Measurements from ENCODE around the gene VPS18. TPM values are rescaled to one million over a fixed set of nuclear protein-coding genes. Genes with fewer than 3 reads are reported as not detected.

Gene VPS18
- total RNA-seq, 1 experiment from 2014 or later, result 16.9 TPM

- TF ChIP-seq EGR1 (IDR thresholded peaks at IDR 0.05; ENCODE audit: low read depth), result no peak
- TF ChIP-seq CEBPB (IDR thresholded peaks at IDR 0.05; ENCODE audit: low read depth), result no peak
Measured at GRCh38 chr15:40893019-40893670, 1.1 kb upstream of the VPS18 start (continued).

GRCh38 chr15:40894681-40895448, 615 bp downstream of the VPS18 start:
- ATAC-seq, result peak; percentile 68
- H3K27ac ChIP-seq (ENCODE audit: low read depth, low read length), result peak overlapping the region; percentile 73
- H3K9me2 ChIP-seq (ENCODE audit: insufficient read depth), result no peaks in the 10 kb centered on the region
- ChIA-PET CTCF (interaction anchor here (0.7 to 5.4 kb wide), 41 partner anchors 8 to 1209 kb away, joined by 3 to 166 read pairs (median 4); partner anchors contain the start of genes DLL4, GCHFR, NUSAP1 and OIP5), RAD21 (ENCODE audit: low non-redundant PET in 1 of 2, low total read pairs in 2 of 2, uncharacterized antibody in 2 of 2, unreplicated experiment in 2 of 2) (interaction anchor here (0.5 to 2.4 kb wide), 7 partner anchors 11 to 305 kb away, joined by 3 to 21 read pairs (median 6); no protein-coding TSS in a partner anchor), POLR2A (interaction anchor here (0.8 to 2.4 kb wide), 12 partner anchors 8 to 305 kb away, joined by 3 to 34 read pairs (median 3); partner anchors contain the start of genes CHAC1, DLL4 and RHOV)
- peak overlapping the region; percentile 94 for H3K4me3 ChIP-seq (replicated peaks in 1 of 2; ENCODE audit: low read depth in 1 of 2, low read length in 2 of 2)
- TF ChIP-seq CTCF (IDR thresholded peaks at IDR 0.05 in 2 of 3, conservative IDR thresholded peaks at IDR 0.05 in 1 of 3; ENCODE audit: borderline replicate concordance in 1 of 3, insufficient read depth in 1 of 3, low read depth in 2 of 3, low read length in 2 of 3) (peak; percentile 20 to 69 (median 61); a peak in 4 of 6 replicates), FOSL1 (IDR thresholded peaks at IDR 0.05; ENCODE audit: low read depth) (no peak), CEBPB (IDR thresholded peaks at IDR 0.05; ENCODE audit: low read depth) (no peak), JUND (IDR thresholded peaks at IDR 0.05) (no peak), ELF1 (IDR thresholded peaks at IDR 0.05; ENCODE audit: borderline replicate concordance, low read depth) (no peak), ATF3 (IDR thresholded peaks at IDR 0.05) (no peak), ZFX (IDR thresholded peaks at IDR 0.05) (peak; percentile 75; the same call in 1 of the 2 replicates), RAD21 (IDR thresholded peaks at IDR 0.05; ENCODE audit: low read depth) (peak; percentile 11; the same call in 1 of the 2 replicates)
- no peak overlapping the region for H2AFZ ChIP-seq (ENCODE audit: low read depth, low read length, poor library complexity, severe bottlenecking)
- H4K20me1 ChIP-seq (ENCODE audit: insufficient read depth), result no peaks in the 10 kb centered on the region
- H3K79me2 ChIP-seq (ENCODE audit: insufficient read depth, low read length), result peaks cover 21% of the 10 kb centered on the region
- no peaks in the 10 kb centered on the region for H3K9me3 ChIP-seq (ENCODE audit: control insufficient read depth in 1 of 2, insufficient read depth in 1 of 2, low read depth in 1 of 2, low read length in 2 of 2)
- no peaks in the 10 kb centered on the region for H3K27me3 ChIP-seq (ENCODE audit: insufficient read depth, low read length)
- BruUV-seq (replicated peaks), result TSS peak; percentile 82
- peak overlapping the region; percentile 97 for H3K4me2 ChIP-seq (ENCODE audit: low read length)
- intact Hi-C loops (cut with micrococcal nuclease), result loop anchor here (1.0 to 5.0 kb wide), 4 partner anchors 38 to 303 kb away; partner anchors contain the start of gene KNL1
- H3K4me1 ChIP-seq (ENCODE audit: control insufficient read depth in 1 of 2, insufficient read depth in 2 of 2, low read length in 2 of 2), result peaks cover 7 to 26% of the 10 kb centered on the region in 2 experiments; a peak in 3 of 4 replicates
- peak overlapping the region; percentile 76 for H3K9ac ChIP-seq (ENCODE audit: low read length)
- H3K36me3 ChIP-seq (ENCODE audit: control insufficient read depth in 1 of 2, insufficient read depth in 2 of 2, low read length in 2 of 2), result peaks cover 0 to 11% of the 10 kb centered on the region in 2 experiments; a peak in 2 of 4 replicates
- peak; percentile 60 for DNase-seq (ENCODE audit: low read depth, low spot score)

Measured in HCT116 (cell line).